Activated naive CD8-positive, alpha-beta T cell treated with anti-CD3 and anti-CD28 coated beads, Interleukin-2, amount 50 U/mL, for 16 hours (primary cell): ENCODE data around the gene DNM3.
"Not testable (repeated sequence)": the region's sequence is repeated elsewhere in the genome, so short reads cannot be mapped to it uniquely, and the experiment has no call there.

Experiments used
- DNase-seq: peaks from one replicate; pipeline ENCODE4 v3.0.0-alpha.2; 2020; ENCODE audit warnings: low read depth, low spot score

Gene DNM3

DNA sequence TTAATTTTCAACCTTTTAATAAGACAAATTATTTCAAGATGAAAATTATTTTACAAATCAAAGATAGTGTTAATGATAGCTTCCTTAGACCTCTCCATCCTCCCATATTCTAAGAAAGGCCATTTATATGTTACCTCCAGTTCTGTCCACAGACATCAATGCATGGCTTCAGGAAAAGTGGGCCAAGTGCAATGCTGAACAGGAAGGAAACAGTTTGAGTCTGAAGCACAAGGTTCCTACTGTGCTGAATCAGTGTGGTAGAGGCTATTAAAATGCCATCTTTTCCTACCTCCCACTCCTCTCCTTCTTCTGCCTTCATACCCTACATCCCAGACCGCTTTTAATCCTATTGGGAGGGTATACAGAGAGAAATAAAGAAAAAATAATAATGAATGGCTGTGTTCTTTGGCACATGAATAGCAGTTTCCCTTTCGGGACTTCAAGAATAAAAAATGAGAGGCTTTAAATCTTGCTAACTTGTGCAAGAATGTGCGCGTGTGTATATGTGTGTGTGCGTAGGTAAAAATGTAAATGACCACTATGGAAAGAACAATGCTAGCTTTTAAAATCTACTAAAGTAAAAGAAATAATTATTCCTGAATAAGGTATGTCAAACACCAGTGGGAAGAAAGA is 516.6 kb downstream of the DNM3 start:
- no peak for DNase-seq

- DNase-seq: no peak
These were observed 518.2 kb downstream of the DNM3 start for GRCh38 chr1:172359491-172359999.

DNA sequence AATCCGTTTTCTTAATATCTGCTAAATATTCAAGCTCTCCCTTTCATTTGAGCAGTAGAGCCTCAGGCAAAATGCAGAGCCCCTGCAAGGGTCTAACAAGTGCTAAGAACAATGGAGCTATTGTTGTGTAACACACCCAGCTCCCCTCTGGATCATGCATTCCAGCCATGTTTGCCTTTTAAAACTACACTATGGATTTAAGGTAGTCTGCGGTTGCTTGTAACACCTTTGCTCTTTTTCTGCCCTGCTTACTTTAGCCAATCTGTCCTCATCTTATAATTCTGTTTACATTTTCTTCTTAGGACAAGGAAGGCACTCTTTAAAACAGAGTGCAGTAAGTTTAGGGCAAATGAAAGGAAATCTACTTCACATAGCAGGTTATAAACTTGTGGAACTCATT is 519.2 kb downstream of the DNM3 start:
- DNase-seq: no peak

DNA sequence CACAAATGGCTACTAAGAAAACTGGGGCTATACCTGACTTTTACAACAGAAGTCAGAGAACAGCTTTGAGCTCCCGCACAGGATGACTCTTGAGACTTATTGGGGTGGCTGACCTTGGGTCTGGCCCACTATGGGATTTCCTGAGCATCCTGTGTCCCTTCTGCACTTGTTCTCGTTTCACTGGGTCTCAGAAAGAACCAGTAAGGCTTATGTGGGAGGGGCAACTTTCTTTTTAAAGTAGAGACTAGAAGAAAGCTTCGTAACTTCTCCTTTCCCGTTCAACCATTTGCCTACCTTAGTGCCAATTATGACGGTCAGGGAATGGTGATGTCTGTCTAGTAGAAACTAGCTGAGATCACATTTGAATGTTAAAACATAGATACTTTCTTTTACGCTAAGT is 519.7 kb downstream of the DNM3 start:
- DNase-seq: no peak

DNA sequence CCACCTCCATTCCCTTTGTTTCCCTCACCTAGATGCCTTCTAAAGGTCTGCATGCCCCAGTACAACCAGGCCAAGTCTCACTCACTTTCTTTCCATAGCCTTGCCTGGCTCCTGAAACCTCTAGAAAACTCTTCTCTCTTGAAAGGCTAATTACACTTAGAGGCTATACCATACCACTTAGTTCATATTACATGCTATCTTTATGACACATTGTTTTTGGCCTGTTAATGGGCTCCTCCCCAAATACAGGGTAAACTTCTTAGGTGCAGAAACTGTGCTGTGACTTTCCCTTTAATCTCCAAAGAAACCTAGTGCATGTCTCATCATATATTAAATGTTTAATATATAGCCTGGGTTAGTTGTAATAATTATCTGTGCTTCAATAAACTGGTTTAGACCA is 522.6 kb downstream of the DNM3 start:
- no peak for DNase-seq

DNA sequence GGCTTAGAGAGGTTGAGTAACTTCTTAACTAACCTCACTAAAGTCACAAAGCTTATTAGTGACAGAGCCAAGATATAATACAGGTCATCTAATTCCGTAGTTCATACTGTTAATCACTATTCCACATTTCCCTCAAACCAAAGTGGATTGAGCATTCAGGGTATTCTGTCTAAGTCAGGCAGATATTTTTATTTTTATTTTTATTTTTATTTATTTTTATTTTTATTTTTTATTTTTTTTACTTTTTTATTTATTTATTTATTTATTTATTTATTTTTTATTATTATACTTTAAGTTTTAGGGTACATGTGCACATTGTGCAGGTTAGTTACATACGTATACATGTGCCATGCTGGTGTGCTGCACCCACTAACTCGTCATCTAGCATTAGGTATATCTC is 530.3 kb downstream of the DNM3 start:
- not testable (repeated sequence) for DNase-seq

GRCh38 chr1:172373864-172374263 is 532.6 kb downstream of the DNM3 start:
- DNase-seq: no peak

- DNase-seq: no peak
These were observed 533.9 kb downstream of the DNM3 start for GRCh38 chr1:172375211-172375631.

DNA sequence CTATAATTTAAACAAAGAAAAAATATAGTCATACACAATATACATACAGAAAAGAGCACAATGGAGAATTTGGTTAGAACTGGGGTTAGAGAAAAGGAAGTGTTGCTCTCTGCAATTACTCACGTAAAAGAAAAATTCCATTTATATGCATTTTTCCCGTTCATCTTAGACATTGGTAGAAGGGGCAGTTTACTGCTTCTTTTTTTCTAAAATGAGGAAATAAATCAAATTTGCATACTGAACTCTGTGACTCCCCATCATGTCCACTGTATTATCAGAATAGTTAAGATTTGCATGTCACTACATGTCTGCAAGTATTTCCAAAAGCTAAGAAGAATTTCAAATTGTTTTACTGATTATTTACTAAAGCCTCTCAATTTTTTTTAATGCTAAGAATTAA is 535.1 kb downstream of the DNM3 start:
- DNase-seq: no peak

DNA sequence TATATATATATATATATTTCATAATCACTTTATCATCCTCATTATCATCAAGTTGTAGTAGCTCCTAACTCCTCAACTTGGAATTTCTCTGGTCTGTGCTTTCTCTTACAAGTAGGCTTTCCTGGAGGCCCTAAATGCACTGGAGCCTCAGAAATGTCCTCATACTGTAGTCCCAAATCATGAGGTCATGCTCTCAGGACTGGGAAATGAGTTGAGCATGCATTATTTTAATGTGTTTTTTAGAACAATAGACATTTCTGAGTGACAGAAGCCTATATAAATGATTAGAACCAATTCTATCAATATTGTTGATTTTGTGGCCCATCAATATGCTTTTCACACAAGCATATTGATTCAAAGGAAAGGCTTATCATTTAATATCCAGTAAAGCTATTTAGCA is 536.3 kb downstream of the DNM3 start:
- no peak for DNase-seq

GRCh38 chr1:172378109-172378760 is 536.9 kb downstream of the DNM3 start:
- no peak for DNase-seq

- no peak for DNase-seq
These were observed 539.3 kb downstream of the DNM3 start for GRCh38 chr1:172380441-172381244.

DNA sequence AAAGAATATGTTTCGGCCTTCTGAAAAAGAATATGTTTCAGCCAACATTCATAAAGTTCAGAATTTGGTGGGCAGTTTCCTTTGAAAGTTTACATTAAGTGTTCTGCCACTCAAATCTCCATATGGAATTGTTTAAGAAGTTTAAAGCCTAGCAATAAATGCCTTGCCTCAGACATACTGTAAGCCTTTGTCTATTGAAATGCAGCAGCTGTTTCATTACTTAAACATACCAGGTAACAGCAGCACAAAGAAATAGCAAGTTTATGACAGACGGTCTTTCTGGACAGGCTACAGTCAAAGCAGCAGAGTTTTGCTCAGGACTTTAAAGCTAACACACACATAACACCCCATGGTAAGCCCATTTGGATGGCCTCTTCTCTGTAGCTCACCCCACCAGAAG is 540.6 kb downstream of the DNM3 start:
- DNase-seq: no peak

DNA sequence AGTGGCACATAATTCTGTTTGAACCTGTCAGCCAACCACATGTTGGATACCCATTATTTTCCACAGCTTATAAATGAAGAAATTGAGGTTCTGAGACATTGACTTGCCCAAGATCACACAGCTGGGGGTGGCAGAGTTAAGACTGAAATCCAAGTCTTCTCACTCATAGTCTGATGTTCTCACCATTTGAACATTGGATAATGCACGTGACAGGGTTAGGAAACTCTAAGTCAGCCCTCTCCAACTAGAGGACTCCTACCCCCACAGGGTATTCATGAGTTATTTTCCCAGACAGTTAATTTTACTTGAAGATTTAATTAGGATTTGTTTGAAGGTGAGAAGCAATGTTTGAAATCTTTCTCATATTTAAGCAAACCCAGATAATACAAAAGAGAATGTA is 541.1 kb downstream of the DNM3 start:
- no peak for DNase-seq

DNA sequence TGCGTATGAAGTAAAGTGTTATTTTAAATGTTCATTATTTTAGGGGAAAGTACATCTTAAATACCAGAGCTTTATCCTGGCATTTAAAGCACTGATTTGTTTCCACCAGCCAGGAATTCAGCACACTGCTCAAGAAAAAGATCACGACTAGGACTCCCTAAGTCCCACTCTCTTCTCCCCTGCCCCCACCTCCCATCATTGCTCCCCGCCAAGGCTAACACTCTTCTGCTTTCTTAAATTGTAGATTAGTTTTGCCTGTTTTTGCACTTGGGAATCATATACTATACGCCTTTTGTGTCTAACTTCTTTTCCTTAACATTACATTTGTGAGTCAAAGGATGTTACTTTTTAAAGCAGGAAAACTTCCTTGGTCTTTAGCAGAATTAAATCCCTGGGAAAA is 541.7 kb downstream of the DNM3 start:
- DNase-seq: no peak

DNA sequence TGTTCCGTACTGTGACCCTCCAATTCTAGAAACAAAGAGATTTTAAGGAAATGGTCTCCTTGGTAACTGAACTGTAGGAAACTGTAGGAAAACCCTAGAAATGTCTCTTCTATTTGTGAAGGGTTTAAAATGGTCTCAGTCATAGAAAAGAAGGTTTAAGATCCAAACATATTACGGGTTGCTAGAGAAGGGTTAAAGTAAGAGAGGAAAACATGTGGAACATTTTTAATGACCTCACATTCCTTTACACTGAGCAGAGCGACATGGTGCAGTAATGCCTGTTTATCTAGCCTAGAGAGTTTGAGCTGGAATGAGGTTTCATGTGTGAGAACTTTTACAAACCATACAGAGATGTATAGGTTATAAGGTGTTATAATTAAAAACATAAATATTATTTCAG is 542.2 kb downstream of the DNM3 start:
- DNase-seq: no peak

DNA sequence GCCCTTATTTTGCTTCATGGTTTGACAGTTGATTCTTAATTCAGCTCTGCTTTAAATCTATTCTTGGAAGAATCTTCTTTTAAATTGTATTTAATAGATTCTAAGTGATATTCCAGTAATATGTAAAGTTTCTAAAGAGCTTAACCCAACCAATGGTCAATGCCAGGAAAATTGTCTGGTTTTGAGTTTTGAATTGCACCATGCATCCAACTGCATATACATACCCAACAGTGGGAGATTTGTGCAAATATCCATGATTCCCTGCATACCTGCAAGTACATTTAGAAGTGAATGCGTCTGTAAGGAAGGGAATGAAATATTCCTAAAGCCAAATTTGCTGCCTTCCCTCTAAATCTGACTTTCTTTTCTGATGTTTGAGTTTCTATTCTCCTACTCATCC is 543.4 kb downstream of the DNM3 start:
- DNase-seq: no peak

GRCh38 chr1:172386046-172386445 is 544.7 kb downstream of the DNM3 start:
- no peak for DNase-seq

DNA sequence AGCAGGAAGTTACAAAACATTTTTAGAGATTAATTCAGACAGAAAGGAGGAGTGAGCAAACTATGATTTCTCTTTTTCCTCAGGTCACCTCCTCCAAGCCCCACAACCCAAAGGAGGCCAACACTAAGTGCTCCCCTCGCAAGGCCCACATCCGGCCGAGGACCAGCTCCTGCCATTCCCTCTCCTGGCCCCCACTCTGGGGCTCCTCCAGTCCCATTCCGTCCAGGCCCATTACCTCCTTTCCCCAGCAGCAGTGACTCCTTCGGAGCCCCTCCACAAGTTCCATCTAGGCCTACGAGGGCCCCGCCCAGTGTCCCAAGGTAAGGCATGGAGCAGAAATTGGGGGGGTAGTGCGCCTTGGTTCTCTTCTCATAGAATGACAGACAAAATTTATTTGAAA is 547.2 kb downstream of the DNM3 start:
- no peak for DNase-seq

- DNase-seq: no peak
These were observed 549.0 kb downstream of the DNM3 start for GRCh38 chr1:172390301-172390682.

DNA sequence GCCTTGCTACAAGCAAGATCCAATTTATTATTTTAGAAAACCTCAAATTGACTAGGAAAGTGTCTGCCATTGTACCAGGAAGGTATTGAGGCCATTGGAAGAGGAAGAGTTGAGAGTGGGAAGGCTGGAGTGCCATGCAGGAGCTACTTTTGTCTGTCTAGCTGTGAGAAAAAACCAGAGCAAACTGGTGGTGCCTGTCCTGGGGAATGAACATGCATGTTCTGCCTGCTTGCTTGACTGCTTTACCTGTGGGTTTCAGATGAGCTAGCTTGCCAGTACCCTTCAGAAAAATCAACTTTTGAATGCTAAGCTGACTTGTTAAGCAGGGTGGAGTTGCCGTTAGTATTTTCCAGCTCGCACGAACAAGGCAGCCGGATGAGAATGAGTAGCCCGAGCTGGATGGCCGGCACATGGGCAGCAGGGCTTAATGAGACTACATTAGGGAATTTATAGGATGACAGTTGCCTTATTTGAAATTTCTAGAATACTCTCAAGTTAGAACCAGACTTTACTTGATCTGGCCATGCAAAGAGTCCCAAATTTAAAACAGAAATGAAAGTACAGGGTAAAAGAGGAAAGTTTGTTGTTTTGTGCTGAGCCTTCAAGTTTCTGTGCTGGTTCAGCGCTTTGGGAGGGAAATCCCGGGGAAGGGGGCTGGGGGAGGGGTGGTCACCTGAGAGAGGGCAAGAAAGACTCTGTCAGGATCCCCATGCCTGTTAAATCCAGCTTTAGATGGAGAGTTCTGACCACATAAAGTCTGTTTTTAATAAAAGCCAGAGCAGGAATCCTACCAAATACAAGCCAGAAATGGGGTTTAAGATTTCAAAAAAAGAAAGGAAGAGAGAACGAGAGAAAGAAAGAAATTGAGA is 549.6 kb downstream of the DNM3 start:
- no peak for DNase-seq

DNA sequence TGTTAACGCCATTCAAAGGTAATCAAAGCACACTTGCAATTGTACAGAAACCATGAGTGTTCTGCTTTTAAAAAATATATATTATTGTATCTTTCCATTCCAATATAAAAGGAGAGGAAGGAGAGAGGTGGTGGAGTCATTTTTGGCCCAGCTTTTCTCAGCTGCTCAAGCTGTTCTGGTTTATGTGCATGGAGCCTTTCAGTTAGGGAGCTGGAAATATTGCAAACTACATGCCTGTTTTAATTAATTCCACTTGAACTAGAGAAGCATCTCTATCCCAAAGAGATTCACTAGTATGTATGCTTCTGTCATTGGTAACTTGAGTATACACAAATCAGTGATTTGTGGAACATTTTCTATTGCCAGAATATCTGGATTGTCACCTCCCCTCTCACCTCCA is 550.7 kb downstream of the DNM3 start:
- no peak for DNase-seq
